GM12878 (cell line): ENCODE results near the gene GPN1. TPM values are rescaled to one million over a fixed set of nuclear protein-coding genes. Genes with fewer than 3 reads are reported as not detected.

Source experiments
- ATAC-seq: fragments of 200-7000 bp; cut with Tn5 transposase; 3 replicates; pipeline ENCODE4 v1.9.1; 2020; ENCODE audit warnings: mild to moderate bottlenecking, moderate library complexity
- BruUV-seq: library from RNA; stranded (reverse); fragments of 400-500 nt; replicated peaks from 2 replicates; lab custom pipeline; 2021; lab: Mats Ljungman, UMichigan
- CTCF ChIA-PET: fragments of 300-600 bp; sonication (Branson Sonifier 250); formaldehyde crosslinking; extraction: SDS; loops from one replicate; lab custom pipeline; 2021; ENCODE audit warnings: inconsistent platforms; lab: Yijun Ruan, JAX
- POLR2A ChIA-PET: fragments of 350-600 bp; formaldehyde crosslinking; extraction: SDS; loops from one replicate; lab custom pipeline; 2021; ENCODE audit warnings: inconsistent platforms; lab: Charles Lee
- RAD21 ChIA-PET: fragments of 300-600 bp; sonication (Branson Sonifier 250); formaldehyde crosslinking; loops from one replicate; lab custom pipeline; 2023; ENCODE audit warnings: antibody characterized with exemption; ENCODE audit not compliant: unreplicated experiment; lab: Charles Lee
- SMC1A ChIA-PET: fragments of 300-600 bp; sonication (Branson Sonifier 250); formaldehyde crosslinking; loops from one replicate; lab custom pipeline; 2023; ENCODE audit not compliant: unreplicated experiment, uncharacterized antibody; lab: Charles Lee
- DNase-seq: peaks from one replicate; pipeline ENCODE4 v3.0.0-alpha.2; 2011; ENCODE audit warnings: low read depth, low spot score
- FAIRE-seq: peaks from 3 replicates; lab custom pipeline; 2011; peaks lifted over from hg19 to GRCh38; lab: Jason Lieb, UNC
- H2AFZ ChIP-seq: 2 replicates; pipeline ENCODE4 v1.6.0; 2011; ENCODE audit warnings: low read depth, low read length, control low read depth; ENCODE audit not compliant: control insufficient read depth
- H3K27ac ChIP-seq: 2 replicates; pipeline ENCODE4 v1.5.1; 2011; ENCODE audit warnings: control low read depth; ENCODE audit not compliant: control insufficient read depth, insufficient read depth
- H3K27me3 ChIP-seq, 2 experiments: replicated peaks in 1 of 2; 2 replicates each; pipeline versions ENCODE4 v1.6.0 to v1.6.1; 2011; ENCODE audit warnings: low read length in 1 of 2; ENCODE audit not compliant: control insufficient read depth in 2 of 2, insufficient read depth in 2 of 2
- H3K36me3 ChIP-seq, 2 experiments: 2 replicates each; pipeline ENCODE4 v1.5.1; 2011; ENCODE audit warnings: low read length in 1 of 2; ENCODE audit not compliant: control insufficient read depth in 2 of 2, insufficient read depth in 2 of 2
- H3K4me1 ChIP-seq: 2 replicates; pipeline ENCODE4 v1.6.1; 2011; ENCODE audit warnings: mild to moderate bottlenecking, low read length, moderate library complexity, mixed read lengths; ENCODE audit not compliant: control insufficient read depth, insufficient read depth
- H3K4me2 ChIP-seq: 2 replicates; pipeline ENCODE4 v1.6.0; 2011; ENCODE audit warnings: control low read depth; ENCODE audit not compliant: control insufficient read depth, insufficient read depth
- H3K4me3 ChIP-seq: fragments of 200-600 bp; sonication (generic); 2 replicates; pipeline ENCODE4 v1.5.1; 2016
- H3K79me2 ChIP-seq: 2 replicates; pipeline ENCODE4 v1.6.0; 2011; ENCODE audit warnings: low read length; ENCODE audit not compliant: control insufficient read depth, insufficient read depth
- H3K9ac ChIP-seq: 2 replicates; pipeline ENCODE4 v1.8.0; 2011; ENCODE audit warnings: low read length, control low read depth, mixed read lengths; ENCODE audit not compliant: control insufficient read depth, insufficient read depth
- H3K9me3 ChIP-seq: replicated peaks from 3 replicates; pipeline ENCODE4 v1.5.1; 2011; ENCODE audit warnings: mild to moderate bottlenecking, low read length; ENCODE audit not compliant: control insufficient read depth, insufficient read depth
- H4K20me1 ChIP-seq: 2 replicates; pipeline ENCODE4 v1.6.0; 2011; ENCODE audit not compliant: control insufficient read depth, insufficient read depth
- E2F8 ChIP-seq: fragments of 450-650 bp; IDR thresholded peaks from 2 replicates; pipeline ENCODE4 v1.6.1; 2018; ENCODE audit warnings: mild to moderate bottlenecking, low read depth, moderate library complexity; ENCODE audit not compliant: partially characterized antibody
- FOXM1 ChIP-seq: IDR thresholded peaks from 2 replicates; pipeline ENCODE4 v1.6.1; 2012; ENCODE audit warnings: low read depth, mild to moderate bottlenecking, inconsistent platforms, low read length, moderate library complexity
- NRF1 ChIP-seq: conservative IDR thresholded peaks from 2 replicates; pipeline ENCODE4 v1.6.1; 2011; ENCODE audit warnings: mild to moderate bottlenecking, low read depth, low read length, improper control_type of control experiment
- PRDM15 ChIP-seq: fragments of 450-650 bp; formaldehyde crosslinking; IDR thresholded peaks from 2 replicates; pipeline ENCODE4 v1.4.0; 2020; ENCODE audit warnings: mild to moderate bottlenecking, moderate library complexity
- SIN3A ChIP-seq: IDR thresholded peaks from 2 replicates; pipeline ENCODE4 v1.6.1; 2012; ENCODE audit warnings: low read depth, low read length, improper control_type of control experiment
- SREBF1 ChIP-seq: IDR thresholded peaks from 2 replicates; pipeline ENCODE4 v1.6.1; 2012; ENCODE audit warnings: mild to moderate bottlenecking, low read length
- ZSCAN29 ChIP-seq: fragments of 450-650 bp; IDR thresholded peaks from 2 replicates; pipeline ENCODE4 v1.6.1; 2017; ENCODE audit warnings: mild to moderate bottlenecking, moderate library complexity
- ZZZ3 ChIP-seq: IDR thresholded peaks from 2 replicates; pipeline ENCODE4 v1.6.1; 2011; ENCODE audit warnings: low read depth; ENCODE audit not compliant: control insufficient read depth, insufficient read length
- WGBS: methylation state at CpG from one replicate; pipeline ENCODE4 v1.1.6; 2016; ENCODE audit warnings: low lambda C conversion rate; ENCODE audit not compliant: insufficient replicate concordance, insufficient coverage; ENCODE audit errors: missing lambda C conversion rate; 5-methylcytosine and 5-hydroxymethylcytosine counted together
- in situ Hi-C: fragments of 300-500 bp; cut with MboI; formaldehyde crosslinking; loops from 9 replicates; pipeline ENCODE4 v1.14.3; 2018; ENCODE audit warnings: mixed read lengths
- intact Hi-C: fragments of 100-400 bp; cut with micrococcal nuclease; formaldehyde crosslinking; loops from one replicate; pipeline ENCODE4 v1.14.2; 2022; ENCODE audit not compliant: unreplicated experiment
- polyA plus RNA-seq, 11 experiments: library from polyadenylated mRNA; depleted of rRNA in 4 of 11; unstranded in 6 of 11; stranded (reverse) in 5 of 11; fragments of >200 nt; fragmentation: Nextera tagmentation in 4 of 11; fragmentation: Illumina TruSeq in 1 of 11; extraction: Ambion mirVana in 4 of 11; extraction: Trizol in 1 of 11; gene quantifications; 1 replicate in 1 of 11; 2 replicates in 10 of 11; pipeline versions ENCODE4 v1.2.1 to v1.2.3, GENCODE V29; 2011 to 2016; ENCODE audit warnings: inconsistent platforms in 2 of 11, missing spikeins in 2 of 11, low read depth in 1 of 11
- total RNA-seq, 4 experiments: library from RNA; depleted of rRNA in 3 of 4; stranded (reverse); fragments of >200 nt in 3 of 4; fragmentation: Illumina TruSeq in 1 of 4; extraction: Trizol in 1 of 4; gene quantifications; 2 replicates each; pipeline versions ENCODE4 v1.2.1 to v1.2.3, GENCODE V29; 2013 to 2021

Gene GPN1
- total and polyA plus RNA-seq, 10 of the 15 experiments (the other 5 are each of a cell fraction or from before 2014, with no cell fraction given), result 32.1 to 108 (median 60.4) TPM

- Histone ChIP-seq H3K79me2 (no peaks in the 10 kb centered on the region), H3K4me2 (no peak overlapping the region), H2AFZ (no peak overlapping the region), H3K27me3 (no peaks in the 10 kb centered on the region), H4K20me1 (no peaks in the 10 kb centered on the region), H3K36me3 (peaks cover 2 to 29% of the 10 kb centered on the region in 2 experiments; a peak in 3 of 4 replicates), H3K4me3 (no peak overlapping the region), H3K4me1 (no peaks in the 10 kb centered on the region), H3K27ac (no peak overlapping the region), H3K9me3 (no peaks in the 10 kb centered on the region), H3K9ac (no peak overlapping the region)
- in situ Hi-C loops, result no loop called here
- WGBS, result 100% methylated on average over 4 of the region's 4 CpGs
- SMC1A ChIA-PET, result interaction anchor here (1.1 to 1.8 kb wide), 2 partner anchors 10 to 35 kb away, joined by 3 to 4 read pairs; no protein-coding TSS in a partner anchor
- CTCF ChIA-PET, result interaction anchor here (0.9 to 2.4 kb wide), 3 partner anchors 35 to 56 kb away, joined by 3 to 14 read pairs (median 3); no protein-coding TSS in a partner anchor
- ATAC-seq, result no peak
- no TSS peak for BruUV-seq
- FAIRE-seq, result no peak
- POLR2A ChIA-PET, result no interaction called here
- no peak for TF ChIP-seq SIN3A
- TF ChIP-seq ZSCAN29, result no peak
- TF ChIP-seq E2F8, result no peak
- TF ChIP-seq FOXM1, result no peak
- TF ChIP-seq SREBF1, result no peak
- no peak for TF ChIP-seq NRF1
- TF ChIP-seq ZZZ3, result no peak
- TF ChIP-seq PRDM15 (CRISPR knock-in tag), result no peak
- intact Hi-C loops, result no loop called here
- RAD21 ChIA-PET, result interaction anchor here (1.3 kb wide), 1 partner anchor 19 kb away, joined by 3 read pairs; no protein-coding TSS in a partner anchor
- DNase-seq, result no peak
These were observed 18.9 kb downstream of the GPN1 start for GRCh38 chr2:27647737-27648136.
